RWPE1 (cell line): ENCODE results near the gene MARF1.
A peak's percentile ranks its signal among the peaks of the same experiment; 100 is the strongest.
"Not testable (repeated sequence)": the region's sequence is repeated elsewhere in the genome, so short reads cannot be mapped to it uniquely, and the experiment has no call there.

Source experiments
- CTCF ChIA-PET: fragments of 350-600 bp; sonication (Branson Sonifier 250); formaldehyde crosslinking; extraction: SDS; loops from one replicate; lab custom pipeline; 2021; lab: Yijun Ruan, JAX
- POLR2A ChIA-PET: fragments of 400-600 bp; formaldehyde crosslinking; extraction: SDS; loops from one replicate; lab custom pipeline; 2020; ENCODE audit warnings: antibody characterized with exemption; ENCODE audit not compliant: low non-redundant PET; lab: Yijun Ruan, JAX
- DNase-seq: peaks from one replicate; pipeline ENCODE4 v3.0.0; 2012; ENCODE audit warnings: low spot score
- H3K27ac ChIP-seq: fragments of 450-650 bp; 2 replicates; pipeline ENCODE4 v1.5.1; 2017
- CTCF ChIP-seq: fragments of 450-650 bp; conservative IDR thresholded peaks from 2 replicates; pipeline ENCODE4 v1.5.1; 2017; ENCODE audit warnings: low read depth, mild to moderate bottlenecking

MARF1 gene

GRCh38 chr16:15671530-15672117 is 28.7 kb upstream of the MARF1 start:
- no peak for TF ChIP-seq CTCF
- POLR2A ChIA-PET, result interaction anchor here (0.6 to 1.0 kb wide), 2 partner anchors 18 to 29 kb away, joined by 4 read pairs; partner anchors contain the start of gene MARF1
- no peak for DNase-seq
- CTCF ChIA-PET, result interaction anchor here (1.2 kb wide), 1 partner anchor 32 kb away, joined by 4 read pairs; no protein-coding TSS in a partner anchor
- H3K27ac ChIP-seq, result peak overlapping the region; percentile 98

- DNase-seq, result no peak
- no peak for TF ChIP-seq CTCF
- POLR2A ChIA-PET, result no interaction called here
- CTCF ChIA-PET, result no interaction called here
- peak overlapping the region; percentile 98 for H3K27ac ChIP-seq
Observed at GRCh38 chr16:15667091-15667742, 24.3 kb upstream of the MARF1 start.

GRCh38 chr16:15665107-15665506 is 22.2 kb upstream of the MARF1 start:
- peak overlapping the region; percentile 31; the same call in 1 of the 2 replicates for H3K27ac ChIP-seq
- no peak for DNase-seq
- no peak for TF ChIP-seq CTCF
- POLR2A ChIA-PET, result no interaction called here
- CTCF ChIA-PET, result no interaction called here

- no peak for TF ChIP-seq CTCF
- ChIA-PET POLR2A (interaction anchor here (0.6 kb wide), 1 partner anchor 48 kb away, joined by 3 read pairs; no protein-coding TSS in a partner anchor), CTCF (no interaction called here)
- DNase-seq, result no peak
- peak overlapping the region; percentile 38 for H3K27ac ChIP-seq
Observed at GRCh38 chr16:15660203-15660601, 17.2 kb upstream of the MARF1 start.

- ChIA-PET CTCF (interaction anchor here (0.7 kb wide), 1 partner anchor 92 kb away, joined by 3 read pairs; no protein-coding TSS in a partner anchor), POLR2A (no interaction called here)
- no peak for TF ChIP-seq CTCF
- H3K27ac ChIP-seq, result peak overlapping the region; percentile 46
- no peak for DNase-seq
Observed at GRCh38 chr16:15658556-15658955, 15.6 kb upstream of the MARF1 start.

- CTCF ChIA-PET, result interaction anchor here (0.7 kb wide), 1 partner anchor 91 kb away, joined by 3 read pairs; no protein-coding TSS in a partner anchor
- H3K27ac ChIP-seq, result peak overlapping the region; percentile 46
- no peak for DNase-seq
- POLR2A ChIA-PET, result no interaction called here
- no peak for TF ChIP-seq CTCF
Observed at GRCh38 chr16:15658149-15658548, 15.2 kb upstream of the MARF1 start.

- CTCF ChIA-PET, DNase-seq, H3K27ac ChIP-seq, POLR2A ChIA-PET: not testable (repeated sequence)
Observed at GRCh38 chr16:15655561-15655960, 12.6 kb upstream of the MARF1 start.
